Lung microvascular endothelial cell (primary cell): Measurements from ENCODE around the gene L3MBTL4. TPM values are rescaled to one million over a fixed set of nuclear protein-coding genes. Genes with fewer than 3 reads are reported as not detected.

Experiments
- DNase-seq, 2 donors: peaks; one replicate each; pipeline versions ENCODE4 v3.0.0 to v3.0.0-alpha.2; 2010; ENCODE audit warnings: low read depth in 2 of 2
- total RNA-seq: library from RNA; depleted of rRNA; stranded (reverse); fragments of >200 nt; gene quantifications from 2 replicates; pipeline ENCODE4 v1.2.1, GENCODE V29; 2014

The L3MBTL4 gene
- total RNA-seq, 1 donor from 2014 or later: 15.9 TPM

GRCh38 chr18:5918205-5918858 is 496.4 kb downstream of the L3MBTL4 start:
- DNase-seq: no peak

GRCh38 chr18:5914951-5915350 is 499.8 kb downstream of the L3MBTL4 start:
- DNase-seq: no peak

GRCh38 chr18:5914016-5914415 is 500.7 kb downstream of the L3MBTL4 start:
- DNase-seq: no peak

GRCh38 chr18:5912566-5912965 is 502.1 kb downstream of the L3MBTL4 start:
- no peak for DNase-seq

- DNase-seq: no peak
These were observed 505.6 kb downstream of the L3MBTL4 start for GRCh38 chr18:5909125-5909524.
